HEK293 (cell line): ENCODE results near the gene ELOVL5.

ENCODE experiments used
- CTCF ChIA-PET: fragments of 350-600 bp; formaldehyde crosslinking; extraction: SDS; loops from one replicate; lab custom pipeline; 2021; ENCODE audit warnings: antibody characterized with exemption; lab: Yijun Ruan, JAX
- POLR2A ChIA-PET: fragments of 300-600 bp; formaldehyde crosslinking; extraction: SDS; loops from one replicate; lab custom pipeline; 2020; ENCODE audit warnings: antibody characterized with exemption, inconsistent platforms; lab: Yijun Ruan, JAX
- H3K27ac ChIP-seq: fragments of 200-500 bp; sonication (Bioruptor generic); 2 replicates; pipeline ENCODE4 v1.5.1; 2014; ENCODE audit warnings: low read depth, low read length, control low read depth, inconsistent platforms; ENCODE audit errors: extremely low read depth
- H3K36me3 ChIP-seq, 2 experiments: fragments of 200-500 bp in 1 of 2; sonication (Bioruptor generic) in 1 of 2; 1 replicate in 1 of 2; 2 replicates in 1 of 2; pipeline ENCODE4 v1.5.1; 2014 to 2017; ENCODE audit warnings: inconsistent platforms in 2 of 2, low read length in 2 of 2; ENCODE audit not compliant: control insufficient read depth in 2 of 2, insufficient read depth in 1 of 2
- H3K4me1 ChIP-seq: fragments of 200-500 bp; sonication (Bioruptor generic); 2 replicates; pipeline ENCODE4 v1.5.1; 2014; ENCODE audit warnings: mild to moderate bottlenecking, low read length, inconsistent platforms; ENCODE audit not compliant: control insufficient read depth, insufficient read depth
- H3K4me3 ChIP-seq: 2 replicates; pipeline ENCODE4 v1.5.1; 2011; ENCODE audit warnings: low read depth, mild to moderate bottlenecking, control low read depth, low read length, moderate library complexity
- H3K9me3 ChIP-seq: fragments of 200-500 bp; sonication (Bioruptor generic); 2 replicates; pipeline ENCODE4 v1.5.1; 2014; ENCODE audit warnings: low read depth, low read length, inconsistent platforms; ENCODE audit not compliant: control insufficient read depth, insufficient read depth
- EGR2 ChIP-seq: fragments of 450-650 bp; formaldehyde crosslinking; IDR thresholded peaks from 2 replicates; pipeline ENCODE4 v1.5.1; 2016; ENCODE audit warnings: low read depth, missing biosample characterization, missing genetic modification characterization
- IKZF3 ChIP-seq: fragments of 450-650 bp; IDR thresholded peaks from 2 replicates; pipeline ENCODE4 v1.5.0; 2018; ENCODE audit warnings: missing biosample characterization, mild to moderate bottlenecking, missing genetic modification characterization, moderate library complexity
- MZF1 ChIP-seq: fragments of 450-650 bp; formaldehyde crosslinking; IDR thresholded peaks from 2 replicates; pipeline ENCODE4 v1.5.1; 2017; ENCODE audit warnings: missing biosample characterization, missing genetic modification characterization, borderline replicate concordance
- PRDM10 ChIP-seq: fragments of 450-650 bp; formaldehyde crosslinking; IDR thresholded peaks from 2 replicates; pipeline ENCODE4 v1.5.1; 2016; ENCODE audit warnings: missing biosample characterization, missing genetic modification characterization
- ZEB2 ChIP-seq: fragments of 450-650 bp; formaldehyde crosslinking; IDR thresholded peaks from 2 replicates; pipeline ENCODE4 v1.5.1; 2016; ENCODE audit warnings: missing biosample characterization, missing genetic modification characterization
- ZFP37 ChIP-seq: fragments of 450-650 bp; formaldehyde crosslinking; IDR thresholded peaks from 2 replicates; pipeline ENCODE4 v1.5.1; 2016; ENCODE audit warnings: missing biosample characterization, missing genetic modification characterization
- ZNF138 ChIP-seq: fragments of 450-650 bp; formaldehyde crosslinking; IDR thresholded peaks from 2 replicates; pipeline ENCODE4 v1.5.1; 2016; ENCODE audit warnings: missing biosample characterization, missing genetic modification characterization, borderline replicate concordance
- ZNF560 ChIP-seq: fragments of 450-650 bp; formaldehyde crosslinking; IDR thresholded peaks from 2 replicates; pipeline ENCODE4 v1.5.1; 2017; ENCODE audit warnings: missing biosample characterization, missing genetic modification characterization, borderline replicate concordance
- ZNF561 ChIP-seq: fragments of 450-650 bp; IDR thresholded peaks from 2 replicates; pipeline ENCODE4 v1.5.1; 2018; ENCODE audit warnings: missing biosample characterization, missing genetic modification characterization, borderline replicate concordance
- ZNF629 ChIP-seq: fragments of 450-650 bp; formaldehyde crosslinking; IDR thresholded peaks from 2 replicates; pipeline ENCODE4 v1.5.1; 2017; ENCODE audit warnings: missing biosample characterization, missing genetic modification characterization
- ZNF645 ChIP-seq: fragments of 450-650 bp; formaldehyde crosslinking; IDR thresholded peaks from 2 replicates; pipeline ENCODE4; 2016; ENCODE audit warnings: missing biosample characterization, missing genetic modification characterization
- ZXDB ChIP-seq: fragments of 450-650 bp; formaldehyde crosslinking; IDR thresholded peaks from 2 replicates; pipeline ENCODE4 v1.5.1; 2016; ENCODE audit warnings: missing biosample characterization, missing genetic modification characterization
- TF ChIP-seq, protein P1 (sequence below): fragments of 450-650 bp; formaldehyde crosslinking; conservative IDR thresholded peaks from 2 replicates; pipeline ENCODE4 v1.5.1; 2016; ENCODE audit warnings: low read depth, missing biosample characterization, missing genetic modification characterization
- TF ChIP-seq, protein P2 (sequence below): fragments of 450-650 bp; formaldehyde crosslinking; conservative IDR thresholded peaks from 2 replicates; pipeline ENCODE4 v1.5.1; 2016; ENCODE audit warnings: low read depth, missing biosample characterization, missing genetic modification characterization

Gene ELOVL5

DNA sequence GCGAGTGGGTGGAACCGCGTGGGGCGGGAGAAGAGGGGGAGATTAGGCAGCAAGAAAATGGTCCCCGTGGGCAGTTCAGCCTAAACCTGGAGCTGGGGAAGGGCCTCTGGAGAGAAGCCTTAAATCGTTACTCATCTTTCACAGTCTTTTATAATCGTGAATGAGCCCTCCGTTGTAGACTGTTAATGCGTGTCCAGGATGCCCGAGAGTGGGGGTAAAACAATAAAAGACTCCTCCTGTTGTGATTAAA, 11.0 kb upstream of the ELOVL5 start (continued):
- TF ChIP-seq, protein P1, sequence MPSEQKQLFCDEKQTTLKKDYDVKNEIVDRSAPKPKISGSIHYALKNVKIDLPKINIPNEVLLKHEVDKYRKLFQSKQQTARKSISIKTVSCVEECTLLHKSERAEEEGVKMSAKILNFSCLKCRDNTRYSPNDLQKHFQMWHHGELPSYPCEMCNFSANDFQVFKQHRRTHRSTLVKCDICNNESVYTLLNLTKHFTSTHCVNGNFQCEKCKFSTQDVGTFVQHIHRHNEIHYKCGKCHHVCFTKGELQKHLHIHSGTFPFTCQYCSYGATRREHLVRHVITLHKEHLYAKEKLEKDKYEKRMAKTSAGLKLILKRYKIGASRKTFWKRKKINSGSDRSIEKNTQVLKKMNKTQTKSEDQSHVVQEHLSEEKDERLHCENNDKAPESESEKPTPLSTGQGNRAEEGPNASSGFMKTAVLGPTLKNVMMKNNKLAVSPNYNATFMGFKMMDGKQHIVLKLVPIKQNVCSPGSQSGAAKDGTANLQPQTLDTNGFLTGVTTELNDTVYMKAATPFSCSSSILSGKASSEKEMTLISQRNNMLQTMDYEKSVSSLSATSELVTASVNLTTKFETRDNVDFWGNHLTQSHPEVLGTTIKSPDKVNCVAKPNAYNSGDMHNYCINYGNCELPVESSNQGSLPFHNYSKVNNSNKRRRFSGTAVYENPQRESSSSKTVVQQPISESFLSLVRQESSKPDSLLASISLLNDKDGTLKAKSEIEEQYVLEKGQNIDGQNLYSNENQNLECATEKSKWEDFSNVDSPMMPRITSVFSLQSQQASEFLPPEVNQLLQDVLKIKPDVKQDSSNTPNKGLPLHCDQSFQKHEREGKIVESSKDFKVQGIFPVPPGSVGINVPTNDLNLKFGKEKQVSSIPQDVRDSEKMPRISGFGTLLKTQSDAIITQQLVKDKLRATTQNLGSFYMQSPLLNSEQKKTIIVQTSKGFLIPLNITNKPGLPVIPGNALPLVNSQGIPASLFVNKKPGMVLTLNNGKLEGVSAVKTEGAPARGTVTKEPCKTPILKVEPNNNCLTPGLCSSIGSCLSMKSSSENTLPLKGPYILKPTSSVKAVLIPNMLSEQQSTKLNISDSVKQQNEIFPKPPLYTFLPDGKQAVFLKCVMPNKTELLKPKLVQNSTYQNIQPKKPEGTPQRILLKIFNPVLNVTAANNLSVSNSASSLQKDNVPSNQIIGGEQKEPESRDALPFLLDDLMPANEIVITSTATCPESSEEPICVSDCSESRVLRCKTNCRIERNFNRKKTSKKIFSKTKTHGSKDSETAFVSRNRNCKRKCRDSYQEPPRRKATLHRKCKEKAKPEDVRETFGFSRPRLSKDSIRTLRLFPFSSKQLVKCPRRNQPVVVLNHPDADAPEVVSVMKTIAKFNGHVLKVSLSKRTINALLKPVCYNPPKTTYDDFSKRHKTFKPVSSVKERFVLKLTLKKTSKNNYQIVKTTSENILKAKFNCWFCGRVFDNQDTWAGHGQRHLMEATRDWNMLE (tag by site-specific recombination): 0 out of 2 replicates have a peak, but pooled peaks have one; percentile 31
- TF ChIP-seq ZNF645 (tag by site-specific recombination): no peak
- TF ChIP-seq ZNF560 (tag by site-specific recombination): no peak
- peak; percentile 7; the same call in 1 of the 2 replicates for TF ChIP-seq IKZF3 (tag by site-specific recombination)
- TF ChIP-seq, protein P2, sequence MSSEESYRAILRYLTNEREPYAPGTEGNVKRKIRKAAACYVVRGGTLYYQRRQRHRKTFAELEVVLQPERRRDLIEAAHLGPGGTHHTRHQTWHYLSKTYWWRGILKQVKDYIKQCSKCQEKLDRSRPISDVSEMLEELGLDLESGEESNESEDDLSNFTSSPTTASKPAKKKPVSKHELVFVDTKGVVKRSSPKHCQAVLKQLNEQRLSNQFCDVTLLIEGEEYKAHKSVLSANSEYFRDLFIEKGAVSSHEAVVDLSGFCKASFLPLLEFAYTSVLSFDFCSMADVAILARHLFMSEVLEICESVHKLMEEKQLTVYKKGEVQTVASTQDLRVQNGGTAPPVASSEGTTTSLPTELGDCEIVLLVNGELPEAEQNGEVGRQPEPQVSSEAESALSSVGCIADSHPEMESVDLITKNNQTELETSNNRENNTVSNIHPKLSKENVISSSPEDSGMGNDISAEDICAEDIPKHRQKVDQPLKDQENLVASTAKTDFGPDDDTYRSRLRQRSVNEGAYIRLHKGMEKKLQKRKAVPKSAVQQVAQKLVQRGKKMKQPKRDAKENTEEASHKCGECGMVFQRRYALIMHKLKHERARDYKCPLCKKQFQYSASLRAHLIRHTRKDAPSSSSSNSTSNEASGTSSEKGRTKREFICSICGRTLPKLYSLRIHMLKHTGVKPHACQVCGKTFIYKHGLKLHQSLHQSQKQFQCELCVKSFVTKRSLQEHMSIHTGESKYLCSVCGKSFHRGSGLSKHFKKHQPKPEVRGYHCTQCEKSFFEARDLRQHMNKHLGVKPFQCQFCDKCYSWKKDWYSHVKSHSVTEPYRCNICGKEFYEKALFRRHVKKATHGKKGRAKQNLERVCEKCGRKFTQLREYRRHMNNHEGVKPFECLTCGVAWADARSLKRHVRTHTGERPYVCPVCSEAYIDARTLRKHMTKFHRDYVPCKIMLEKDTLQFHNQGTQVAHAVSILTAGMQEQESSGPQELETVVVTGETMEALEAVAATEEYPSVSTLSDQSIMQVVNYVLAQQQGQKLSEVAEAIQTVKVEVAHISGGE (tag by site-specific recombination): 0 out of 2 replicates have a peak, but pooled peaks have one; percentile 6
- TF ChIP-seq ZFP37 (tag by site-specific recombination): 0 out of 2 replicates have a peak, but pooled peaks have one; percentile 7
- 0 out of 2 replicates have a peak, but pooled peaks have one; percentile 9 for TF ChIP-seq MZF1 (tag by site-specific recombination)
- TF ChIP-seq PRDM10 (tag by site-specific recombination): no peak; the same call in 1 of the 2 replicates

DNA sequence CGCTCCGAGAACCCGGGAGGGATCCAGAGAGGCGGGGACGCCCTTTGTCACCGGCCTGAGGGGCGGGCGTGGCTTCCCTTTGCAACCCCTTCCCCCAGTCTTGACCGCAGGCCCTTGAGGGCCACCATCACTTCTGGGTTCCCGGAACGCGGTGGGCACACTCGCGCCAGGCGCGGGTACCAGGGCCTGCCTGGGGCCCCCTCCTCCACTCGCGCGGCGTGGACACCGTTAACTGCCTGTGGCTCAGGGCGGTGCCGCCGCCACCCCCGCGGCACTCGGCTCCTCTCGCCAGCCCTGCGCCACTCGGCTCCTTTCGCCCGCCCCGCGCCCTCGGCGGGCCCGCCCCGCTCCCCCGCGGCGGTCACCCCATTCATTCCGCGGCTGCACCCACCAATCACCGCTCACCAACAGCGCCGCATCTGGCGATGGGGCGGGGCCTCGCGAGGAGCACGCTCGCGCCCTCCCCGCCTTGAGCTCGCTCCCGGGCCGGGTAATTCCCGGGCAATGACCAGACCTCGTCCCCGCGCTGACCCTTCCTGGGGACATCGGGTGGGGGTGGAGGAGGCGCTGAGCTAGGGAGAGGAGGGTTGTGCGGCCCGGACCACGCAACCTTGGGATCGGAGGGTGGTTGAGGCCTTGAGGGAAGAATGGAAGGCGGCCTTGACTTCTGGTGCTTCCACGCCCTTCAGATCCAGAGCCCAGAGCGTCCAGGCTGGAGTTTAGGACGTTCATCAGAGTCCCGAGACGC, 10.5 kb upstream of the ELOVL5 start:
- POLR2A ChIA-PET: interaction anchor here (0.6 to 1.6 kb wide), 11 partner anchors 11 to 436 kb away, joined by 3 to 30 read pairs (median 5); partner anchors contain the start of genes ELOVL5 and LRRC1
- Histone ChIP-seq H3K9me3 (no peaks in the 10 kb centered on the region), H3K4me3 (peak overlapping the region; percentile 58), H3K4me1 (peaks cover 23% of the 10 kb centered on the region), H3K27ac (peak overlapping the region; percentile 92), H3K36me3 (no peaks in the 10 kb centered on the region)
- CTCF ChIA-PET: interaction anchor here (0.6 to 1.0 kb wide), 4 partner anchors 19 to 187 kb away, joined by 3 to 5 read pairs (median 4); no protein-coding TSS in a partner anchor
- TF ChIP-seq EGR2 (tag by site-specific recombination) (peak; percentile 99), PRDM10 (tag by site-specific recombination) (peak; percentile 85), ZNF561 (tag by site-specific recombination) (peak; percentile 11; the same call in 1 of the 2 replicates), ZNF629 (tag by site-specific recombination) (peak; percentile 54; the same call in 1 of the 2 replicates), ZNF138 (no peak), ZEB2 (peak; percentile 86), ZXDB (tag by site-specific recombination) (peak; percentile 74)
